Osteocyte (in vitro differentiated cells): ENCODE measurements around the gene WNT9B. TPM values are rescaled to one million over a fixed set of nuclear protein-coding genes. Genes with fewer than 3 reads are reported as not detected.
"Not testable (repeated sequence)": the region's sequence is repeated elsewhere in the genome, so short reads cannot be mapped to it uniquely, and the experiment has no call there.

ENCODE experiments used
- DNase-seq: peaks from one replicate; pipeline ENCODE4 v3.0.0; 2021; ENCODE audit warnings: mixed read lengths; ENCODE audit not compliant: unreplicated experiment; ENCODE audit errors: extremely low spot score
- H3K27ac Mint-ChIP-seq: one replicate; pipeline ENCODE4 v1.8.0; 2021; ENCODE audit warnings: mild to moderate bottlenecking, mixed read lengths; ENCODE audit not compliant: unreplicated experiment
- H3K27me3 Mint-ChIP-seq: one replicate; pipeline ENCODE4 v1.8.0; 2021; ENCODE audit warnings: mixed read lengths; ENCODE audit not compliant: unreplicated experiment
- H3K36me3 Mint-ChIP-seq: one replicate; pipeline ENCODE4 v1.8.0; 2021; ENCODE audit warnings: mixed read lengths; ENCODE audit not compliant: unreplicated experiment
- H3K4me1 Mint-ChIP-seq: one replicate; pipeline ENCODE4 v1.8.0; 2021; ENCODE audit warnings: mixed read lengths; ENCODE audit not compliant: unreplicated experiment
- H3K4me3 Mint-ChIP-seq: one replicate; pipeline ENCODE4 v1.8.0; 2021; ENCODE audit warnings: mild to moderate bottlenecking, moderate library complexity, mixed read lengths; ENCODE audit not compliant: unreplicated experiment
- H3K9me3 Mint-ChIP-seq: one replicate; pipeline ENCODE4 v1.8.0; 2021; ENCODE audit warnings: mixed read lengths; ENCODE audit not compliant: unreplicated experiment
- CTCF ChIP-seq: fragments of 200-600 bp; sonication (generic); IDR thresholded peaks from 2 replicates; pipeline ENCODE4 v1.5.0; 2021; ENCODE audit warnings: antibody characterized with exemption, mild to moderate bottlenecking, moderate library complexity
- total RNA-seq: library from RNA; stranded (reverse); gene quantifications from 2 replicates; pipeline ENCODE4 v1.2.1, GENCODE V29; 2021

Gene WNT9B
- total RNA-seq, 1 donor from 2014 or later = not detected

DNA sequence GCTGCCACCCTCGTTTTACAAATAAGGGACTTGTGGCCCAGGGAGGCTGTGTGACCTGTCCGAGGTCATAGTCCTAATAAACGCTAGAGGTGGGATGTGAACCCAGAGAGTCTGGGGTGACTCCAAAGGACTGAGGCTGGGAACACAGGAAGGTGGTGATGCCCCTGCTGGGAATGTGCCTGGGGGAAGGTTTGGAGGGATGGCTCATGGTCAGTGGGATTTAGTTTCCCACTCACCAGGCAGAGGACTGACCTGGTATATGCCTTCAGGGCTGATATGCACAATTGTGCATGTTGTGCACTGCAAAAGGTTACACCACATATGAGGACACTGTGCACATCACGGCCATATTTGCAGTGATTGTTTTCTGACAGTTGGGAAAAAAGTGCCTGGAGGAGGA, 13.9 kb upstream of the WNT9B start:
- H3K4me3 Mint-ChIP-seq = no peak overlapping the region
- H3K27ac Mint-ChIP-seq = no peak overlapping the region
- peaks cover 2% of the 10 kb centered on the region for H3K4me1 Mint-ChIP-seq
- no peaks in the 10 kb centered on the region for H3K9me3 Mint-ChIP-seq
- DNase-seq = no peak
- no peaks in the 10 kb centered on the region for H3K36me3 Mint-ChIP-seq
- no peak for TF ChIP-seq CTCF
- peaks cover 19% of the 10 kb centered on the region for H3K27me3 Mint-ChIP-seq

- Mint-ChIP-seq H3K27me3 (peaks cover 29% of the 10 kb centered on the region), H3K27ac (no peak overlapping the region), H3K4me1 (peaks cover 2% of the 10 kb centered on the region), H3K9me3 (no peaks in the 10 kb centered on the region), H3K36me3 (no peaks in the 10 kb centered on the region), H3K4me3 (no peak overlapping the region)
- no peak for DNase-seq
- no peak for TF ChIP-seq CTCF
These were observed 12.2 kb upstream of the WNT9B start for GRCh38 chr17:46839211-46839610.

- H3K4me1 Mint-ChIP-seq, H3K36me3 Mint-ChIP-seq, DNase-seq, H3K4me3 Mint-ChIP-seq, H3K9me3 Mint-ChIP-seq, H3K27ac Mint-ChIP-seq: not testable (repeated sequence)
- peaks cover 32% of the 10 kb centered on the region for H3K27me3 Mint-ChIP-seq
These were observed 10.8 kb upstream of the WNT9B start for GRCh38 chr17:46840596-46840995.

- Mint-ChIP-seq H3K4me3 (no peak overlapping the region), H3K4me1 (peaks cover 2% of the 10 kb centered on the region), H3K36me3 (no peaks in the 10 kb centered on the region), H3K27ac (no peak overlapping the region), H3K9me3 (no peaks in the 10 kb centered on the region), H3K27me3 (peaks cover 35% of the 10 kb centered on the region)
- DNase-seq = no peak
- peak; percentile 80 for TF ChIP-seq CTCF
These were observed 9.6 kb upstream of the WNT9B start for GRCh38 chr17:46841561-46842379.

DNA sequence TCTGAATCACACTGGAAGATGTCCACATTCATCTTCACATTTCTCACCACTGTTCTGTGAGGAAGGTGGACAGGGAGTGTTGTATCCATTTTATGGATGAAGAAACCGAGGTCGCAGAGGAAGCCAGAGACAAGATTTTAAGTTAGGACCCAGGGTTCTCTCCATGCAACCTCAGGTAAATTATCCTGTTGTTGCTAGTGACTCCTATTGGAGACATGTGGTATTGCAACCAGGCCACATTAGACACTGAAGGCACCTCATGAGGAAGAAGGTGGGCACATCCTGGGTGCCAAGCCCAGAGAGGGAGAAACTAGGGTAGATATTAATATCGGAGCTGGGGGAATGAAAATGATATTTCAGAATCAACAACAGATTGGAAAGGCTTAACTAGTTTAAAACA, 8.5 kb upstream of the WNT9B start:
- no peak overlapping the region for H3K4me3 Mint-ChIP-seq
- no peak for DNase-seq
- no peaks in the 10 kb centered on the region for H3K36me3 Mint-ChIP-seq
- H3K9me3 Mint-ChIP-seq = no peaks in the 10 kb centered on the region
- H3K27me3 Mint-ChIP-seq = peaks cover 46% of the 10 kb centered on the region
- H3K27ac Mint-ChIP-seq = no peak overlapping the region
- H3K4me1 Mint-ChIP-seq = peaks cover 2% of the 10 kb centered on the region
- peak; percentile 44 for TF ChIP-seq CTCF
